SK-N-SH (cell line): Measurements from ENCODE around the gene SST.

Experiments used
- EP300 ChIP-seq, 2 experiments: IDR thresholded peaks; 2 replicates each; pipeline versions ENCODE4 v1.4.0 to v1.6.1; 2012; ENCODE audit warnings: borderline replicate concordance in 1 of 2, low read depth in 1 of 2, low read length in 1 of 2
- FOXJ3 ChIP-seq: sonication (generic); formaldehyde crosslinking; IDR thresholded peaks from 2 replicates; pipeline ENCODE4 v1.5.1; 2020; ENCODE audit warnings: mild to moderate bottlenecking, missing genetic modification reagents
- GATA2 ChIP-seq: sonication (generic); formaldehyde crosslinking; IDR thresholded peaks from 2 replicates; pipeline ENCODE4 v1.5.0; 2020; ENCODE audit warnings: mild to moderate bottlenecking, missing genetic modification reagents
- POLR2AphosphoS5 ChIP-seq: IDR thresholded peaks from 2 replicates; pipeline ENCODE4 v1.6.1; 2012; ENCODE audit warnings: low read depth, low read length
- TF ChIP-seq, protein P1 (sequence below): fragments of 200-600 bp; sonication (generic); IDR thresholded peaks from 2 replicates; pipeline ENCODE4 v1.6.1; 2017; ENCODE audit warnings: antibody characterized with exemption, mild to moderate bottlenecking, moderate library complexity
- TF ChIP-seq, protein P2 (sequence below): IDR thresholded peaks from 2 replicates; pipeline ENCODE4 v1.4.0; 2012; ENCODE audit warnings: low read depth, borderline replicate concordance
- TF ChIP-seq, protein P3 (sequence below): fragments of 150-350 bp; IDR thresholded peaks from 2 replicates; pipeline ENCODE4 v1.6.1; 2017; ENCODE audit warnings: antibody characterized with exemption, low read length, low read depth, borderline replicate concordance

DNA sequence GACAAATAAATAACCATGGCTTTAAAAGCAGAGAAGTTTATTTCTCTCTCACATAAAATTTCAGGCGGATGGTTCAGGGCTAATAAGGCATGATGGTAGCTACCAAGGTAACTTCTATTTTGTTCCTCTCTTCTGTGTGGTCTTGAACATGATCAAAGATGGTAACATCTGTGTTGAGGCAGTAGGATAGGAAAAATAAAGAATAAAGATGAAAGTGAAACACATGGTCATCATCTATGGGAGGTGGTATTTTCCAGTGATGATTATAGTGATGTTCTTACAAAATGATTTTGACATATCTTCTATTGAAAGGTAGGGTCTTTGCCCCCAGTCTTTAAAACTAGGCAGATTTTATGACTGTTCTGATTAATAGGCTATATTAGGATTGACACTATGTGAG lies 14.2 kb upstream of the SST start:
- TF ChIP-seq GATA2 (CRISPR knock-in tag) = no peak
- no peak for TF ChIP-seq EP300 (IDR thresholded peaks at IDR 0.05; ENCODE audit: borderline replicate concordance in 1 of 2, low read depth in 1 of 2, low read length in 1 of 2)
- TF ChIP-seq, protein P1, sequence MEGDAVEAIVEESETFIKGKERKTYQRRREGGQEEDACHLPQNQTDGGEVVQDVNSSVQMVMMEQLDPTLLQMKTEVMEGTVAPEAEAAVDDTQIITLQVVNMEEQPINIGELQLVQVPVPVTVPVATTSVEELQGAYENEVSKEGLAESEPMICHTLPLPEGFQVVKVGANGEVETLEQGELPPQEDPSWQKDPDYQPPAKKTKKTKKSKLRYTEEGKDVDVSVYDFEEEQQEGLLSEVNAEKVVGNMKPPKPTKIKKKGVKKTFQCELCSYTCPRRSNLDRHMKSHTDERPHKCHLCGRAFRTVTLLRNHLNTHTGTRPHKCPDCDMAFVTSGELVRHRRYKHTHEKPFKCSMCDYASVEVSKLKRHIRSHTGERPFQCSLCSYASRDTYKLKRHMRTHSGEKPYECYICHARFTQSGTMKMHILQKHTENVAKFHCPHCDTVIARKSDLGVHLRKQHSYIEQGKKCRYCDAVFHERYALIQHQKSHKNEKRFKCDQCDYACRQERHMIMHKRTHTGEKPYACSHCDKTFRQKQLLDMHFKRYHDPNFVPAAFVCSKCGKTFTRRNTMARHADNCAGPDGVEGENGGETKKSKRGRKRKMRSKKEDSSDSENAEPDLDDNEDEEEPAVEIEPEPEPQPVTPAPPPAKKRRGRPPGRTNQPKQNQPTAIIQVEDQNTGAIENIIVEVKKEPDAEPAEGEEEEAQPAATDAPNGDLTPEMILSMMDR = no peak
- no peak for TF ChIP-seq POLR2AphosphoS5
- TF ChIP-seq FOXJ3 = no peak
- TF ChIP-seq, protein P2, sequence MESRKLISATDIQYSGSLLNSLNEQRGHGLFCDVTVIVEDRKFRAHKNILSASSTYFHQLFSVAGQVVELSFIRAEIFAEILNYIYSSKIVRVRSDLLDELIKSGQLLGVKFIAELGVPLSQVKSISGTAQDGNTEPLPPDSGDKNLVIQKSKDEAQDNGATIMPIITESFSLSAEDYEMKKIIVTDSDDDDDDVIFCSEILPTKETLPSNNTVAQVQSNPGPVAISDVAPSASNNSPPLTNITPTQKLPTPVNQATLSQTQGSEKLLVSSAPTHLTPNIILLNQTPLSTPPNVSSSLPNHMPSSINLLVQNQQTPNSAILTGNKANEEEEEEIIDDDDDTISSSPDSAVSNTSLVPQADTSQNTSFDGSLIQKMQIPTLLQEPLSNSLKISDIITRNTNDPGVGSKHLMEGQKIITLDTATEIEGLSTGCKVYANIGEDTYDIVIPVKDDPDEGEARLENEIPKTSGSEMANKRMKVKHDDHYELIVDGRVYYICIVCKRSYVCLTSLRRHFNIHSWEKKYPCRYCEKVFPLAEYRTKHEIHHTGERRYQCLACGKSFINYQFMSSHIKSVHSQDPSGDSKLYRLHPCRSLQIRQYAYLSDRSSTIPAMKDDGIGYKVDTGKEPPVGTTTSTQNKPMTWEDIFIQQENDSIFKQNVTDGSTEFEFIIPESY = no peak
- TF ChIP-seq, protein P3, sequence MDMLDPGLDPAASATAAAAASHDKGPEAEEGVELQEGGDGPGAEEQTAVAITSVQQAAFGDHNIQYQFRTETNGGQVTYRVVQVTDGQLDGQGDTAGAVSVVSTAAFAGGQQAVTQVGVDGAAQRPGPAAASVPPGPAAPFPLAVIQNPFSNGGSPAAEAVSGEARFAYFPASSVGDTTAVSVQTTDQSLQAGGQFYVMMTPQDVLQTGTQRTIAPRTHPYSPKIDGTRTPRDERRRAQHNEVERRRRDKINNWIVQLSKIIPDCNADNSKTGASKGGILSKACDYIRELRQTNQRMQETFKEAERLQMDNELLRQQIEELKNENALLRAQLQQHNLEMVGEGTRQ = no peak
